Neuronal stem cell (in vitro differentiated cells): ENCODE data around the gene DHRS11.
A peak's percentile ranks its signal among the peaks of the same experiment; 100 is the strongest.

Experiments used
- DNase-seq: peaks from one replicate; pipeline ENCODE4 v3.0.0-alpha.2; 2013; ENCODE audit warnings: low spot score
- H2AFZ ChIP-seq: one replicate; pipeline ENCODE4 v1.6.1; 2013; ENCODE audit warnings: mild to moderate bottlenecking, low read length, inconsistent platforms
- H2AK5ac ChIP-seq: 2 replicates; pipeline ENCODE4 v1.6.1; 2013; ENCODE audit warnings: low read depth, mild to moderate bottlenecking, inconsistent platforms, low read length, moderate library complexity, mixed read lengths
- H2BK120ac ChIP-seq: 2 replicates; pipeline ENCODE4 v1.6.1; 2013; ENCODE audit warnings: low read depth, mild to moderate bottlenecking, inconsistent platforms, low read length, moderate library complexity, mixed read lengths
- H2BK12ac ChIP-seq: one replicate; pipeline ENCODE4 v1.6.1; 2013; ENCODE audit warnings: low read length, inconsistent platforms
- H2BK15ac ChIP-seq: 2 replicates; pipeline ENCODE4 v1.6.1; 2013; ENCODE audit warnings: mild to moderate bottlenecking, low read length, inconsistent platforms, mixed read lengths
- H2BK5ac ChIP-seq: one replicate; pipeline ENCODE4 v1.6.1; 2013; ENCODE audit warnings: inconsistent platforms, mild to moderate bottlenecking, low read length, moderate library complexity
- H3K14ac ChIP-seq: one replicate; pipeline ENCODE4 v1.6.1; 2013; ENCODE audit warnings: low read length, inconsistent platforms
- H3K18ac ChIP-seq: 2 replicates; pipeline ENCODE4 v1.6.1; 2013; ENCODE audit warnings: low read length, inconsistent platforms
- H3K23ac ChIP-seq: 2 replicates; pipeline ENCODE4 v1.6.1; 2013; ENCODE audit warnings: low read depth, mild to moderate bottlenecking, mixed read lengths, low read length, inconsistent platforms; ENCODE audit not compliant: poor library complexity
- H3K27ac ChIP-seq: replicated peaks from 3 replicates; pipeline ENCODE4 v1.5.1; 2013; ENCODE audit warnings: low read length, inconsistent platforms
- H3K27me3 ChIP-seq, 3 experiments: 2 replicates each; pipeline ENCODE4 v1.6.1; 2013; ENCODE audit warnings: low read length in 3 of 3, mild to moderate bottlenecking in 2 of 3, inconsistent platforms in 1 of 3, low read depth in 1 of 3, mixed read lengths in 1 of 3, moderate library complexity in 1 of 3; ENCODE audit not compliant: control insufficient read depth in 3 of 3, insufficient read depth in 3 of 3
- H3K36me3 ChIP-seq, 2 donors: replicated peaks in 1 of 2; 2 replicates each; pipeline ENCODE4 v1.6.1; 2013; ENCODE audit warnings: low read length in 2 of 2; ENCODE audit not compliant: control insufficient read depth in 2 of 2, insufficient read depth in 2 of 2
- H3K4ac ChIP-seq: 2 replicates; pipeline ENCODE4 v1.6.1; 2013; ENCODE audit warnings: inconsistent platforms, mild to moderate bottlenecking, low read length, moderate library complexity
- H3K4me1 ChIP-seq, 2 donors: 1 replicate in 1 of 2; 2 replicates in 1 of 2; pipeline ENCODE4 v1.6.1; 2013; ENCODE audit warnings: low read length in 2 of 2, low read depth in 1 of 2; ENCODE audit not compliant: control insufficient read depth in 2 of 2, insufficient read depth in 1 of 2
- H3K4me2 ChIP-seq: one replicate; pipeline ENCODE4 v1.6.1; 2013; ENCODE audit warnings: mild to moderate bottlenecking, low read length, inconsistent platforms; ENCODE audit not compliant: insufficient read depth, poor library complexity, severe bottlenecking
- H3K4me3 ChIP-seq, 2 donors: 2 replicates each; pipeline ENCODE4 v1.5.1; 2013; ENCODE audit warnings: low read length in 2 of 2, mild to moderate bottlenecking in 2 of 2, inconsistent platforms in 1 of 2, moderate library complexity in 1 of 2
- H3K79me1 ChIP-seq: one replicate; pipeline ENCODE4 v1.6.1; 2013; ENCODE audit warnings: low read depth, mild to moderate bottlenecking, inconsistent platforms, low read length, moderate library complexity
- H3K9ac ChIP-seq: one replicate; pipeline ENCODE4 v1.6.1; 2013; ENCODE audit warnings: mild to moderate bottlenecking, low read depth, low read length, inconsistent platforms; ENCODE audit not compliant: poor library complexity
- H3K9me3 ChIP-seq, 2 donors: replicated peaks in 1 of 2; 2 replicates each; pipeline versions ENCODE3 to v1.6.1; 2013; ENCODE audit warnings: low read length in 2 of 2, mild to moderate bottlenecking in 2 of 2, inconsistent platforms in 1 of 2, low read depth in 1 of 2, mixed read lengths in 1 of 2, moderate library complexity in 1 of 2; ENCODE audit not compliant: control insufficient read depth in 2 of 2, insufficient read depth in 1 of 2
- H4K8ac ChIP-seq: one replicate; pipeline ENCODE4 v1.6.1; 2013; ENCODE audit warnings: low read depth, mild to moderate bottlenecking, inconsistent platforms, low read length, moderate library complexity
- H4K91ac ChIP-seq: one replicate; pipeline ENCODE4 v1.6.1; 2013; ENCODE audit warnings: low read length, low read depth, mild to moderate bottlenecking, inconsistent platforms; ENCODE audit not compliant: poor library complexity
- WGBS, 2 donors: extraction: QIAGEN DNeasy Blood & Tissue Kit; methylation state at CpG; one replicate each; pipeline ENCODE4 v1.1.7; 2013; ENCODE audit warnings: missing lambda C conversion rate in 2 of 2, mixed read lengths in 1 of 2; ENCODE audit not compliant: insufficient read length in 2 of 2, insufficient replicate concordance in 1 of 2; ENCODE audit errors: extremely low coverage in 2 of 2; 5-methylcytosine and 5-hydroxymethylcytosine counted together

Gene DHRS11

GRCh38 chr17:36616061-36617029, 24.7 kb downstream of the DHRS11 start:
- no CpG with 5 or more reads among the region's 16 CpGs for WGBS, 2 donors
- Histone ChIP-seq H3K9ac (no peak overlapping the region), H2BK12ac (no peak overlapping the region)

GRCh38 chr17:36617773-36618172, 26.1 kb downstream of the DHRS11 start:
- no CpG with 5 or more reads among the region's 7 CpGs for WGBS, 2 donors
- H3K4me2 ChIP-seq: no peak overlapping the region
- no peak for DNase-seq

More at GRCh38 chr17:36616061-36617029, 24.7 kb downstream of the DHRS11 start:
- Histone ChIP-seq H3K4me2 (no peak overlapping the region), H2AK5ac (peak overlapping the region; percentile 12), H3K4me1 (peaks cover 0 to 2% of the 10 kb centered on the region in 2 donors), H3K18ac (no peak overlapping the region), H3K9me3 (no peaks in the 10 kb centered on the region), H3K36me3 (no peaks in the 10 kb centered on the region), H3K79me1 (no peaks in the 10 kb centered on the region), H2BK5ac (no peak overlapping the region), H3K27me3 (peaks cover 0 to 3% (median 0%) of the 10 kb centered on the region in 3 experiments), H3K27ac (no peak overlapping the region), H4K91ac (no peak overlapping the region), H3K4ac (no peak overlapping the region), H3K4me3 (no peak overlapping the region), H3K23ac (no peak overlapping the region), H2BK15ac (no peak overlapping the region), H2AFZ (no peak overlapping the region), H2BK120ac (no peak overlapping the region), H4K8ac (no peak overlapping the region), H3K14ac (no peak overlapping the region)
- no peak for DNase-seq

GRCh38 chr17:36623281-36623680, 31.6 kb downstream of the DHRS11 start:
- H2BK15ac ChIP-seq: no peak overlapping the region
- no peaks in the 10 kb centered on the region for H3K36me3 ChIP-seq
- no peak for DNase-seq
- H3K9me3 ChIP-seq: no peaks in the 10 kb centered on the region
- WGBS, 2 donors: no CpG with 5 or more reads among the region's 3 CpGs
- no peak overlapping the region for H2AFZ ChIP-seq
- no peak overlapping the region for H3K4me2 ChIP-seq
- H3K27ac ChIP-seq: no peak overlapping the region
- H3K18ac ChIP-seq: no peak overlapping the region
- no peak overlapping the region for H3K14ac ChIP-seq
- no peak overlapping the region for H4K8ac ChIP-seq
- peak overlapping the region; percentile 62 for H2BK120ac ChIP-seq
- no peak overlapping the region for H3K4me3 ChIP-seq
- H3K4me1 ChIP-seq: peaks cover 8 to 9% of the 10 kb centered on the region in 2 donors
- no peaks in the 10 kb centered on the region for H3K79me1 ChIP-seq
- peaks cover 0 to 10% (median 0%) of the 10 kb centered on the region in 3 experiments for H3K27me3 ChIP-seq
- H4K91ac ChIP-seq: no peak overlapping the region
- peak overlapping the region; percentile 40 for H2BK5ac ChIP-seq
- H2BK12ac ChIP-seq: no peak overlapping the region
- H3K4ac ChIP-seq: no peak overlapping the region
- no peak overlapping the region for H3K9ac ChIP-seq
- H3K23ac ChIP-seq: no peak overlapping the region
- no peak overlapping the region for H2AK5ac ChIP-seq

More at GRCh38 chr17:36617773-36618172, 26.1 kb downstream of the DHRS11 start:
- Histone ChIP-seq H3K27ac (no peak overlapping the region), H4K91ac (no peak overlapping the region), H3K79me1 (no peaks in the 10 kb centered on the region), H3K9me3 (no peaks in the 10 kb centered on the region), H3K27me3 (peaks cover 0 to 8% (median 0%) of the 10 kb centered on the region in 3 experiments), H2AK5ac (no peak overlapping the region), H3K36me3 (no peaks in the 10 kb centered on the region), H2BK120ac (no peak overlapping the region), H2AFZ (no peak overlapping the region), H2BK15ac (peak overlapping the region; percentile 39), H2BK12ac (no peak overlapping the region), H3K23ac (peak overlapping the region; percentile 48), H3K4me1 (peaks cover 0 to 2% of the 10 kb centered on the region in 2 donors), H4K8ac (peak overlapping the region; percentile 74), H3K4me3 (no peak overlapping the region), H3K4ac (no peak overlapping the region), H3K18ac (peak overlapping the region; percentile 67), H2BK5ac (no peak overlapping the region), H3K9ac (no peak overlapping the region), H3K14ac (no peak overlapping the region)

GRCh38 chr17:36625188-36625587, 33.5 kb downstream of the DHRS11 start:
- H3K4me3 ChIP-seq: no peak overlapping the region
- H3K4me1 ChIP-seq: peaks cover 11 to 13% of the 10 kb centered on the region in 2 donors
- H2BK5ac ChIP-seq: no peak overlapping the region
- WGBS, 2 donors: 100% methylated on average over 3 of the region's 7 CpGs
- H2AK5ac ChIP-seq: no peak overlapping the region
- DNase-seq: no peak
- H3K14ac ChIP-seq: no peak overlapping the region
- H2AFZ ChIP-seq: no peak overlapping the region
- H2BK15ac ChIP-seq: no peak overlapping the region
- H4K91ac ChIP-seq: no peak overlapping the region
- no peak overlapping the region for H2BK12ac ChIP-seq
- H3K23ac ChIP-seq: no peak overlapping the region
- no peak overlapping the region for H3K27ac ChIP-seq
- H3K36me3 ChIP-seq: no peaks in the 10 kb centered on the region
- H3K4ac ChIP-seq: no peak overlapping the region
- no peak overlapping the region for H3K18ac ChIP-seq
- H3K9ac ChIP-seq: no peak overlapping the region
- H3K79me1 ChIP-seq: no peaks in the 10 kb centered on the region
- no peak overlapping the region for H4K8ac ChIP-seq
- H3K9me3 ChIP-seq: no peaks in the 10 kb centered on the region
- no peak overlapping the region for H3K4me2 ChIP-seq
- H2BK120ac ChIP-seq: no peak overlapping the region
- H3K27me3 ChIP-seq: peaks cover 0 to 16% (median 0%) of the 10 kb centered on the region in 3 experiments
